Neuronal stem cell (in vitro differentiated cells): ENCODE results near the gene SIVA1.

Experiments used
- DNase-seq: peaks from one replicate; pipeline ENCODE4 v3.0.0-alpha.2; 2013; ENCODE audit warnings: low spot score
- H2AFZ ChIP-seq: one replicate; pipeline ENCODE4 v1.6.1; 2013; ENCODE audit warnings: mild to moderate bottlenecking, low read length, inconsistent platforms
- H2AK5ac ChIP-seq: 2 replicates; pipeline ENCODE4 v1.6.1; 2013; ENCODE audit warnings: low read depth, mild to moderate bottlenecking, inconsistent platforms, low read length, moderate library complexity, mixed read lengths
- H2BK120ac ChIP-seq: 2 replicates; pipeline ENCODE4 v1.6.1; 2013; ENCODE audit warnings: low read depth, mild to moderate bottlenecking, inconsistent platforms, low read length, moderate library complexity, mixed read lengths
- H2BK12ac ChIP-seq: one replicate; pipeline ENCODE4 v1.6.1; 2013; ENCODE audit warnings: low read length, inconsistent platforms
- H2BK15ac ChIP-seq: 2 replicates; pipeline ENCODE4 v1.6.1; 2013; ENCODE audit warnings: mild to moderate bottlenecking, low read length, inconsistent platforms, mixed read lengths
- H2BK5ac ChIP-seq: one replicate; pipeline ENCODE4 v1.6.1; 2013; ENCODE audit warnings: inconsistent platforms, mild to moderate bottlenecking, low read length, moderate library complexity
- H3K14ac ChIP-seq: one replicate; pipeline ENCODE4 v1.6.1; 2013; ENCODE audit warnings: low read length, inconsistent platforms
- H3K18ac ChIP-seq: 2 replicates; pipeline ENCODE4 v1.6.1; 2013; ENCODE audit warnings: low read length, inconsistent platforms
- H3K23ac ChIP-seq: 2 replicates; pipeline ENCODE4 v1.6.1; 2013; ENCODE audit warnings: low read depth, mild to moderate bottlenecking, mixed read lengths, low read length, inconsistent platforms; ENCODE audit not compliant: poor library complexity
- H3K27ac ChIP-seq: replicated peaks from 3 replicates; pipeline ENCODE4 v1.5.1; 2013; ENCODE audit warnings: low read length, inconsistent platforms
- H3K27me3 ChIP-seq, 3 experiments: 2 replicates each; pipeline ENCODE4 v1.6.1; 2013; ENCODE audit warnings: low read length in 3 of 3, mild to moderate bottlenecking in 2 of 3, inconsistent platforms in 1 of 3, low read depth in 1 of 3, mixed read lengths in 1 of 3, moderate library complexity in 1 of 3; ENCODE audit not compliant: control insufficient read depth in 3 of 3, insufficient read depth in 3 of 3
- H3K36me3 ChIP-seq, 2 donors: replicated peaks in 1 of 2; 2 replicates each; pipeline ENCODE4 v1.6.1; 2013; ENCODE audit warnings: low read length in 2 of 2; ENCODE audit not compliant: control insufficient read depth in 2 of 2, insufficient read depth in 2 of 2
- H3K4ac ChIP-seq: 2 replicates; pipeline ENCODE4 v1.6.1; 2013; ENCODE audit warnings: inconsistent platforms, mild to moderate bottlenecking, low read length, moderate library complexity
- H3K4me1 ChIP-seq, 2 donors: 1 replicate in 1 of 2; 2 replicates in 1 of 2; pipeline ENCODE4 v1.6.1; 2013; ENCODE audit warnings: low read length in 2 of 2, low read depth in 1 of 2; ENCODE audit not compliant: control insufficient read depth in 2 of 2, insufficient read depth in 1 of 2
- H3K4me2 ChIP-seq: one replicate; pipeline ENCODE4 v1.6.1; 2013; ENCODE audit warnings: mild to moderate bottlenecking, low read length, inconsistent platforms; ENCODE audit not compliant: insufficient read depth, poor library complexity, severe bottlenecking
- H3K4me3 ChIP-seq, 2 donors: 2 replicates each; pipeline ENCODE4 v1.5.1; 2013; ENCODE audit warnings: low read length in 2 of 2, mild to moderate bottlenecking in 2 of 2, inconsistent platforms in 1 of 2, moderate library complexity in 1 of 2
- H3K79me1 ChIP-seq: one replicate; pipeline ENCODE4 v1.6.1; 2013; ENCODE audit warnings: low read depth, mild to moderate bottlenecking, inconsistent platforms, low read length, moderate library complexity
- H3K9ac ChIP-seq: one replicate; pipeline ENCODE4 v1.6.1; 2013; ENCODE audit warnings: mild to moderate bottlenecking, low read depth, low read length, inconsistent platforms; ENCODE audit not compliant: poor library complexity
- H3K9me3 ChIP-seq, 2 donors: replicated peaks in 1 of 2; 2 replicates each; pipeline versions ENCODE3 to v1.6.1; 2013; ENCODE audit warnings: low read length in 2 of 2, mild to moderate bottlenecking in 2 of 2, inconsistent platforms in 1 of 2, low read depth in 1 of 2, mixed read lengths in 1 of 2, moderate library complexity in 1 of 2; ENCODE audit not compliant: control insufficient read depth in 2 of 2, insufficient read depth in 1 of 2
- H4K8ac ChIP-seq: one replicate; pipeline ENCODE4 v1.6.1; 2013; ENCODE audit warnings: low read depth, mild to moderate bottlenecking, inconsistent platforms, low read length, moderate library complexity
- H4K91ac ChIP-seq: one replicate; pipeline ENCODE4 v1.6.1; 2013; ENCODE audit warnings: low read length, low read depth, mild to moderate bottlenecking, inconsistent platforms; ENCODE audit not compliant: poor library complexity
- WGBS, 2 donors: extraction: QIAGEN DNeasy Blood & Tissue Kit; methylation state at CpG; one replicate each; pipeline ENCODE4 v1.1.7; 2013; ENCODE audit warnings: missing lambda C conversion rate in 2 of 2, mixed read lengths in 1 of 2; ENCODE audit not compliant: insufficient read length in 2 of 2, insufficient replicate concordance in 1 of 2; ENCODE audit errors: extremely low coverage in 2 of 2; 5-methylcytosine and 5-hydroxymethylcytosine counted together

The SIVA1 gene

DNA sequence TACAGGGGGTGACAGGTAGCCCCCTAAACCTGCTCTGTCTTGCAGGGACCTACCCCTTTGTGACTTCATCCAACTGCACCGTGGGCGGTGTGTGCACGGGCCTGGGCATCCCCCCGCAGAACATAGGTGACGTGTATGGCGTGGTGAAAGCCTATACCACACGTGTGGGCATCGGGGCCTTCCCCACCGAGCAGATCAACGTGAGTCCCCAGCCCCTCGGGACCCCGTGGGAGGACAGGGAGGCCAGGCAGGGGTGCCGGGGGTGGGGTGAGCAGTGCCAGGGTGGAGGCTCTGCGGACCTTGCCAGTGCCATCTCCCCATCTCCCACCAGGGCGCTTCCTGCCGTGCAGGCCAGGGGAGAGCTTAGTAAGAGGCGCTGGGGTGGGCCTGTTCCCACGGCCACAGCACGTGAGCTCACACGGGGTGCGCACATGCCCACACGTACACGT lies 11.1 kb upstream of the SIVA1 start:
- Histone ChIP-seq H4K8ac (no peak overlapping the region), H3K36me3 (peaks cover 6 to 14% of the 10 kb centered on the region in 2 donors), H2BK120ac (no peak overlapping the region), H2BK15ac (no peak overlapping the region), H4K91ac (no peak overlapping the region), H3K4me3 (peak overlapping the region in 1 of 2 donors; percentile 35), H2BK5ac (peak overlapping the region; percentile 36), H3K4me1 (peaks cover 7 to 20% of the 10 kb centered on the region in 2 donors), H3K4me2 (no peak overlapping the region), H2AK5ac (peak overlapping the region; percentile 84), H3K14ac (no peak overlapping the region), H3K4ac (no peak overlapping the region), H3K18ac (peak overlapping the region; percentile 71), H3K27me3 (no peaks in the 10 kb centered on the region), H2AFZ (no peak overlapping the region), H3K9me3 (peaks cover 0 to 3% of the 10 kb centered on the region in 2 donors), H3K23ac (peak overlapping the region; percentile 78), H3K27ac (no peak overlapping the region), H2BK12ac (peak overlapping the region; percentile 73), H3K79me1 (peaks cover 3% of the 10 kb centered on the region), H3K9ac (peak overlapping the region; percentile 77)
- no CpG with 5 or more reads among the region's 23 CpGs for WGBS, 2 donors
- DNase-seq = no peak

DNA sequence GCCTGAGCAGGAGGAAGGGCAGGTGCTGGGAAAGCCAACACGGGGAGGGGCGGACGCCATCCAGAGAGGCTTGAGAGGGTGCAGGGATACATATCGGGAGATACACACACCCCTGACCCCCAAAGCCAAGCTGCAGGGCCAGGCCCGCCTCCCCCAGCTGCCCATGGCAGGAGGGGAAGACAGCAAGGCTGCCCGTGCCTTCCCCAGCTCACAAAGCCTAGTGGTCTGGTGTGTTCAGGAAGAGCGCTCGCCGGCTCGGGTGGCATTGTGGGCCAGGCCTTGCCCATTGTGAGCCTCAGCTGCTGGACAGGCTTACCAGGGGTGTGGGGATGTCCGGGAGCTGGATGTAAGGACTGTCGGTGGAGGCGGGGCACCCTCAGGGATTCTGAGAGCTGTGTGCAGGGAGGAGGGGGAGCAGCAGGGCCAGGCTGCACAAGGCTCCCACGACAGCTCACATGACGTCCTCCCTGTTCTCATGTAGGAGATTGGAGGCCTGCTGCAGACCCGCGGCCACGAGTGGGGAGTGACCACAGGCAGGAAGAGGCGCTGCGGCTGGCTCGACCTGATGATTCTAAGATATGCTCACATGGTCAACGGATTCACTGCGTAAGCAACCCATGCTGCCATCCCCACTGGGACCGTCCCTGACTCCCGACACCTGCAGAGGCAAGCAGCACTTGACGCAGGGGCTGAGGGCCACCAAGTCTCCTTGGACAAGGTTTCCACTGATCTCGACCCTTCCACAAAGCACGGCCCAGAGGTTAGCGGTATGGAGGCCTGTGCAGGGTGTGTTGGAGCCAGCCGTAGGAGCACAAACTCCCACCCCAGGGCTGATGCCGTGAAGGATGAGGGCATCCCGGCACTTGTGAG lies 10.1 kb upstream of the SIVA1 start:
- H3K27ac ChIP-seq = peak overlapping the region; percentile 24
- H3K4me3 ChIP-seq = no peak overlapping the region
- no peak overlapping the region for H2AFZ ChIP-seq
- no peaks in the 10 kb centered on the region for H3K27me3 ChIP-seq
- H4K91ac ChIP-seq = no peak overlapping the region
- peaks cover 0 to 3% of the 10 kb centered on the region in 2 donors for H3K9me3 ChIP-seq
- DNase-seq = no peak
- H3K14ac ChIP-seq = no peak overlapping the region
- H3K36me3 ChIP-seq = peaks cover 6 to 14% of the 10 kb centered on the region in 2 donors
- peak overlapping the region; percentile 76 for H4K8ac ChIP-seq
- H2BK5ac ChIP-seq = no peak overlapping the region
- peaks cover 7 to 20% of the 10 kb centered on the region in 2 donors for H3K4me1 ChIP-seq
- no CpG with 5 or more reads among the region's 32 CpGs for WGBS, 2 donors
- peak overlapping the region; percentile 67 for H3K9ac ChIP-seq
- no peak overlapping the region for H3K4me2 ChIP-seq
- H2AK5ac ChIP-seq = peak overlapping the region; percentile 93
- no peak overlapping the region for H3K4ac ChIP-seq
- H2BK15ac ChIP-seq = peak overlapping the region; percentile 21
- peak overlapping the region; percentile 80 for H3K18ac ChIP-seq
- H3K23ac ChIP-seq = peak overlapping the region; percentile 78
- H2BK12ac ChIP-seq = no peak overlapping the region
- peaks cover 3% of the 10 kb centered on the region for H3K79me1 ChIP-seq
- H2BK120ac ChIP-seq = peak overlapping the region; percentile 9

DNA sequence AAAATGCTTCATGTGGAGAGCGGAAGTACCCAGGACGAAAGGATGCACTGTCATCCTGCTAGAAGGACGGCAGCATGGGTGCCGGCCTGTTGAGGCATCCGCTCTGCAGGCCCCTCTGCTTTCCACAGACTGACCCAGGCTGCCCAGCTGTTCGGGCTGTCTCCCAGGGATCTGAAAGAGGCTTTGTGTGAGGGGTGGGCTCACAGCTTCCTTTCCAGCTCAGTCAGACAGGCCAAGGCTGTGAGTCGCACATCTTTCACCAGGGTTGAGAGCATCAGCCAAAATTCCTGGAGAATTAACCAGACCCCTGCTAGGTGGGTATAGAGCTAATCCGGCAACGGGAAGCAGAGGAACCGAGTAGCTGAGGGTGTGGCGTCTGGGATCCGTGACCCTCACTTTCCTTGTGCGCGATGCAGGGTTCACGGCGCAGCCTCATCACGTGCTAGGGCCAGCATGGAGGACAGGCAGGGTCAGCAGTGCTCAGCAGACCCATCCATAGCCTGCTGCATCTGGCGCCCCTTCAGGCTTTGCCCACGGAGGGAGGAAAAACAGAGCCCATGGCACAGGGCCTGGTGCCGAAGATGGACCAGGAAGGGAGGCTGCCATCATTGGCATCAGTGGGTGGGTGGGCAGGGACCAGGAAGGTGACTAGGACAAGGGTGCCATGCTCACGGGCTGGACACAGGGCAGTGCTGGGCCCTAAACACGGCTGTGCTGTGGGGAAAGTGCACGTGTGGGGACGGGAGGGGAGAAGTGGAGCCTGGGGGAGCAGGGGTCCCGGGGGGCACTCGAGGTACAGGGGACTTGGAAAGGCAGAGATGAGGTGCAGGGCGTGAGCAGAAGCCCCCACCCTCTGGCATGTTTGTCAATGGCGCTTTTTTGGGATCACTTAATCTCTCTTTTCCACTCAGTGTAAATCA lies 9.2 kb upstream of the SIVA1 start:
- no peak overlapping the region for H4K8ac ChIP-seq
- H3K27me3 ChIP-seq = no peaks in the 10 kb centered on the region
- peak overlapping the region; percentile 80 for H3K18ac ChIP-seq
- H3K4me3 ChIP-seq = no peak overlapping the region
- no peak overlapping the region for H2BK15ac ChIP-seq
- H2BK5ac ChIP-seq = no peak overlapping the region
- H3K14ac ChIP-seq = no peak overlapping the region
- H2BK12ac ChIP-seq = peak overlapping the region; percentile 33
- DNase-seq = no peak
- H3K4ac ChIP-seq = peak overlapping the region; percentile 1
- H2AFZ ChIP-seq = no peak overlapping the region
- peaks cover 14 to 20% of the 10 kb centered on the region in 2 donors for H3K4me1 ChIP-seq
- H3K23ac ChIP-seq = no peak overlapping the region
- peaks cover 0 to 3% of the 10 kb centered on the region in 2 donors for H3K9me3 ChIP-seq
- H3K79me1 ChIP-seq = peaks cover 3% of the 10 kb centered on the region
- no peak overlapping the region for H3K4me2 ChIP-seq
- H3K27ac ChIP-seq = no peak overlapping the region
- H4K91ac ChIP-seq = no peak overlapping the region
- peak overlapping the region; percentile 93 for H2AK5ac ChIP-seq
- peak overlapping the region; percentile 50 for H3K9ac ChIP-seq
- H2BK120ac ChIP-seq = no peak overlapping the region
- WGBS, 2 donors = no CpG with 5 or more reads among the region's 28 CpGs
- peaks cover 6 to 14% of the 10 kb centered on the region in 2 donors for H3K36me3 ChIP-seq
